GM19455 (cell line): ENCODE data around the gene MT4.

Source experiments
- ATAC-seq: cut with Tn5 transposase; IDR thresholded peaks from one replicate; pipeline ENCODE4 v1.9.1; 2021; ENCODE audit not compliant: unreplicated experiment

The MT4 gene

DNA sequence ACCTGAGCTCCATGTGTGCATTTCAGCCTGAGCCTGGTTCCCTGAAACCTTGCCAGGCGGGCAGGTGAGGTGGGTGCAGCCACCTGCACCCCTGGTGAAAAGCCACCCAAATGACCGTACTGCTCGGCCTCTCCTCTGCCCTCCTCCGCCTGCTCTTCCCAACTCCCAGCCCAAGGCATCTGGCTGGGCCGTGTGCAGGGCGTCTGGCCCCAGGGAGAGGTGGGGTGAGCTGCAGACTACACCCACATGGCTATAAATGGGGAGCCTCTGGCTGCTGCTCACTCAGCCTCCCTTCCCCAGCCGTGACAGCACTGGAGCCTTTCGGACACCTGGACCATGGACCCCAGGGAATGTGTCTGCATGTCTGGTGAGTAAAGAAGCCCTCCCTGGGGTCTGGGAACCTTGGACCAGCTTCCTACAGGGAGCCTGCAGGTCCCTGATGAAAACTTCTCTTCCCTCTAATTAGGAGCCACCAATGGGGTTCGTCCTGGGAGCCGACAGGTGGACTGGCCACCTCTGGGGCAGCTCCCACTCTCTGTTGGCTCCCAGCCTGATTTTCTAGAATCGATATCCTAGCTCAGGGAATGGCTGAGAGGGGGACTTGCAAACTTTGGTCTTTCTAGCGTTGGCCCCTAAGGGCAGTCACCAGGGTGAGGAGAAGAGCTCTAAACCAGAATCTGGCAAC lies at the start of gene MT4:
MT4 (plus strand) TSS at position 281 of the 685 bp plus-strand sequence; CDS start at position 337, 56 bp downstream.
- ATAC-seq: no peak

DNA sequence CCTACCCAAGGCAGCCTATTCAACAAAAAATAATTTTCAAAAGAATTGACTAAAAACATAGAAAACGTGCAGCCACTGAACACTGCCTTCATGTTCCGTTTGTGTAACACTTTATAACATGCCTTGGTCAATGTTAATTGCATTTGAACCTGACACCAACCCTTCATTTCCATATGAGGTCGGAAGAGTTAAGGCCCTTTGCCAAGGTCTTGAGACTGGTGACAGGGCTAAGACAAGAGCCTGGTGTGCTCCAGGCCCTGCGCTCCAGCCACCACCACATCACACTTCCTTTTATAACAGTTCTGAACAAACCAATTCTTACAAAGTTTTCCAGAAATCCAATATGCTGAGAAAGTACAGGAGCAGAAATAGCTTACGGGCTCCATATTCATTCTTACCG lies 49.2 kb upstream of the MT4 start:
- ATAC-seq: no peak

DNA sequence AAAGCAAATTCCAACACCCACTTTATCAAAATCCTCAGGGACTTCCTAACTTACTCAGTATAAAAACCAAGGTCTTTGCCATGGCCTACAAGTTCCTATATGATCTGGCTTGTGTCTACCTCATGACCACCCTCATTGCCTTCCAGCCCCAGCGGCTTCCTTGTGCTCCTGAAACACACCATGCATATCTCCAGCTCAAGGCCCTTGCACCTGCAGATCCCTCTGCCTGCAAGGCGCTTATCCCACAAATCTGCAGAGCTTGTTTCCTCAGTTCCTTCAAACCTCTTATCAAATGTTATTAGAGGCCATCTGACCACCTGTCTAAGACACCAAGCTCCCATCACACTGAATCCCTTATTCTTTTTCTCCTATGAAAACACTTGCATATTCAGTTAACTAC lies 47.7 kb upstream of the MT4 start:
- ATAC-seq: no peak

DNA sequence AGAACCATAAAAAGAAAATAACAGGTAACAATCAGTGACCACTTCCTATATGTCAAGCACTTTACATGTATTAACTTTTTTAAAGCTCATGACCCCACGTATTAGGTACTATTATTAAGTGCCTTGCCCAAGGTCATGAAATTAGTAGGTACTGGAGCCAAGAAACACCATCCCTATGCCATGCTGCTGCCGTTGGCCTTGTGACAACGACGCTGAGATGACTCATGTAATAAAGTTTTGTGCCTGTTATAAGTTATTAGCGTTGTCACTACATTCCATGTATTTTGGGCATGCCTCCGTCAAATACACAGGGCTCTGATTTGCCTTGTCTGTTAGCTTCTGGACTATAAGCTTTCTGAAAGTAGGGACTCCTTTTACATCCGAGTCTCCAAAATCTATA lies 46.4 kb upstream of the MT4 start:
- no peak for ATAC-seq

DNA sequence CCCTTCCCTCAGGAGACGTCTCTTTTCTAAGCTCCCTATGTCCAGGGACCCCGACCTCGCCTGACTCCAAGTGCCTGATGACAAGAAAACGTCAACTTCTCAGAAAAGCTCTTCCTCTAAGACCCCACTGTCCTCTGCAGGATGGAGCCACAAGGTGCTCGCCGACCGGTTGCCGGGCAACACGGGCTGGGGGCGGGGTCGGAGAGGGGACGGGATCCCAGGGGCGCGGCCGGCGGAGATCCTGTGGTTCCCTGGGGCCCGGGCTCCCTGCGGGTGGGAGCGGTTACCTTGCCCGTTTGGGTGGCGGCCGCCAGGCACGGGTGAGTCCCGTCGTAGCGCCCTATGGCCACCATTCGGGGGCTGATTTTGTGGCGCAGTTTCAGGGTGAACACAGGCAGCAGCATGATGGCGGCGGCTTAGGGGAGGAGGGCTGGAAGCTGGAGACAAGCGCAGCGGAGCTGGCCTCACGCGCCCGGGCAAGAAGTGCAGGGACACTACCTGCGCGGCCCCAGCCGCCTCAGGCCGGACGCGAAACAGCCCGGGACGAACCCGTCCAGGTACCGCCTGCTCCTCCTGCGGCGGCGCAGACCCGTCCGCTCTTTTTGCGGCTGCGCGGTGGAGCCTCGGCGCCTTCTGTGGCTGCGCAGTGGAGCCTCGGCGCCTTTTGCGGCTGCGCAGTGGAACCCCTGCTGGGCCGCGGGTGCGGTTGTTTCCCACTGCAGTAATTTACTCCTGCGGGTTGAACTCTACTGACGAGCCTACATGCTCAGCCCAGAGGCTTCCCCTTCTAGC lies 45.2 kb upstream of the MT4 start, which contains the start of gene BBS2:
BBS2 (minus strand) TSS at position 566 of the 792 bp plus-strand sequence; CDS start at position 404, 162 bp downstream.
- peak; percentile 79 for ATAC-seq

DNA sequence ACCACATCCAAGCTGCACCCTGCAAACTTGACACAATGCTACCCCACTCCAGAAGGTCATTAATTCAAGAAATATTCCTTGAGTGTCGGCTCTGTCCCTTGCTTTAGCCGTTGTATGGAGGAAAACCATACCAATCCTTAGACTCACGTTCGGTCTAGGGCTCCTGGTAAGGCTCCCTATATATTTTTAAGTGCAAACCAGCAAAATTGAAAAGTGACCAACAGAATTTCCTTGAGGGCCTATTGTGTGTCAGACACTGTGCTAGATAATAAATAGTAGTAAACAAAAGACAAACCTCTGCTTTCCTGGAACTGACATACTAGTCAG lies 44.7 kb upstream of the MT4 start:
- no peak for ATAC-seq

DNA sequence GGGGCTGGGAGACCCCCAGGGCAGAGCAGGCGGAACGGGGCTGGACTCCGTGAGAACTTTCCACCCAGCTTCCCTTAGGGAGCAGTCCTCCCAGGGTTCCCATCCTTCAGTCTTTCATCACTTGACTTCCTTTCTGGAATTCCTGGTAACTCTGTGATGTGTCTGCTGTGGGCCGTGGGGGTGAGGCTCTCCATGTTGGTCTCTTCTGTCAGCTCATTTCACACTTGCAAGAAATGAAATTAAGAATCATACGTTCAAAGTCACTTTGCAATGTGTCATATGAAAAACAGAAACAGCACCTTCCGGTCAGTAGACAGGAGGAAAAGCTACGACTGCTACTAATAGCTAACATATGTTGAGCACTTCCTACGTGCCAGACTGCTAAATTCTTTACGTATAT lies 39.6 kb upstream of the MT4 start:
- no peak for ATAC-seq

DNA sequence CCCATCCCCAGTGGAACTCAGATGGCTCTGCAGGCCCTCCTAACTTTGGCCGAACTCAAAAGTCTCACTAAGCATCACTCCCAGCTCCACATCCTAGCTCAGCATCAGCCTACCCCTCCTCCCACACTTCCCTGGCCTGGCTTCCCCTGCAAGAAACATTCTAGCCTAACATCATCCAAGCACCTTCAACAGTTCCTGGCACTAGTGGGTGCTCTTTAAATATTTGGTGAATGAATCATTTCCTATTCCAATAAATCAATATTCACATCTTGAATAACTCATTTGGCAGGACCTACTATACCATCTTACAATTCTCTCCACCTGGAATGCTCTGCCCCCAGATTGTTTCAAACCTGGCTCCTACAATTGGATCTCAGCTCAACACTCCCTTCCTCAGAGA lies 34.0 kb upstream of the MT4 start:
- no peak for ATAC-seq

DNA sequence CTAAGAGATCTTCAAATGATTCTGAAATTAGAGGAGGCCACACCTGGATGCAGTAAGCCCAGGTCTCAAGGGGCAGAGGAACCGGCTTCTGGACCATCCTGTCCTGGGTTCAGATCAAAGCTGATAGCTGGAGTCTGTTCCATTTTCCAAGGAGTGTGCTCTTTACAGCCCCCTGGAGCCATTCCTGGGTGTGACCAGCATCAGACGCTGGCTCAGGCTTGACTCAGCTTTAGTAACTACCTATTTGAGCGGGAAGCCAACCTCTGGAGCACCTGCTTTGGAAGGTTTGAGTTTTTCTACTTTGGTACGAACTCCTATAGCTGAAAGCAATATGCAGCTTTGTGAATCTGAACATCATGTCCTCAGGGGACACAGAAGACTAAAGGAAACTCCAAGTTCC lies 32.2 kb upstream of the MT4 start:
- no peak for ATAC-seq

DNA sequence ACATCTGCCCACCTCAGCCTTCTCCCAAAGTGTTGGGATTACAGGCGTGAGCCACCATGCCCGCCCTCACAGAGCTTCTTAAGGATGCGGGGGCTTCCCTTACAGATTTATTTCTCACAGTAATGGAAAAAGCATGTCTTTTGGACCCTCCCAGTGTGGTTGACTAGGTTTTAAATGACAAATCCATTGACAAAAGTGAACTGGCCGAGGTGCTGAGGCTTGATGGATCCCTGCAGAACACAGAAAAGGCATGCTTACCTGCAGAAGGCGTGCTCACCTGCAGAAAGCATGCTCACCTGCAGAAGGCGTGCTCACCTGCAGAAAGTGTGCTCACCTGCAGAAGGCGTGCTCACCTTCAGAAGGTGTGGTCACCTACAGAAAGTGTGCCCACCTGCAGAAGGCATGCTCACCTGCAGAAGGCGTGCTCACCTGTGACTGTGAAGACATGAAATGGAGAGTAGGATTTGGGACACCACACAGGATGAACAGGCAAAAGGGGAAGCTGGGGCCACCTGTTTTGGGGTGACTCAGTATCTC lies 30.0 kb upstream of the MT4 start:
- no peak for ATAC-seq

DNA sequence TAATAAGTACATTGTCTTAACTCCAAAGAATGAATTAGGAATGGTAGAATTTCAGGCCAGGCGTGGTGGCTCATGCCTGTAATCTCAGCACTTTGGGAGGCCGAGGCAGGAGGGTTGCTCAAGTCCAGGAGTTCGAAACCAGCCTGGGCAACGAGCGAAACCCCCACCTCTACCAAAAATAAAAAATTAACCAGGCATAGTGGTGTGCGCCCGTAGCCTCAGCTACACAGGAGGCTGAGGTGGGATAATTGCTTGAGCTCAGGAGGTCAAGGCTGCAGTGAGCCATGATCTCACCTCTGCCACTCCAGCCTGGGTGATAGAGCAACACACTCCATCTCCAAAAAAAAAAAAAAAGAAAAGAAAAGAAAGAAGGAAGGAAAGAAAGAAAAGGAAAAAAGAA lies 26.5 kb upstream of the MT4 start:
- no peak for ATAC-seq

DNA sequence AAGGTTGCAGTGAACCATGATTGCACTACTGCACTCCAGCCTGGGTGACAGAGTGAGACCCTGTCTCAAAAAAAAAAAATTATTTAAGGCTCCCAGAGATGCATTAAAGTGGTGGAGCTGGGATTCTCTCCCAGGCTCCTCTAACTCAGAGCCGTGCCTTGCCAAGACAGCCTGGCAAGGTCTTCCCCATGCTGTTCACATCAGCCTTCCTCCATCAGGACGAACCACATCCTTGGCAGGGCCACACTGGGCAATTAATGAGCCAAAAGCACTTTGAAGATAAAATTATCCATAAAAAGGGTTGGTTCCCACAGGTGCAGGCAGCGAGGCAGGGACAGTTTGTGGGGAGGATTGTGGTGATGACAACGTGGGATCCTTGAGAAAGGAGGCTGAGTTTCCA lies 25.2 kb upstream of the MT4 start:
- ATAC-seq: no peak

DNA sequence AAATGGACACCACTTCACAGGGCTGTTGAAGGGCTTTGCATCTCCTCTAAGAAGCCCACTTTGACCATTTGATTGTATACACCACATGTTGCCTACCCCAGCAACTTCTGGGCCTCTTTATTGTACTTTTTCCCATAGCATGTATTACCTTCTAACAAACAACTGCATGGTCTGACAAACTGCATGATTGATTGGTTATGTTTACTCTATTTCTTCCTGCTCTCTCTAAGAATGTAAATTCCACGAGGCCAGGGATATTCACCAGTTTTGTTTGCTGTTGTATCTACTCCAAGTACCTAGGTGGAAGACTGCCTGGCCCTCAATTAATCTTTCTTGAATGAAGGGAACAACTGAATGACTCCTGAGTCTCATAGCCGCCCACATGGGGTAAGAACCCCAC lies 22.8 kb upstream of the MT4 start:
- ATAC-seq: no peak

DNA sequence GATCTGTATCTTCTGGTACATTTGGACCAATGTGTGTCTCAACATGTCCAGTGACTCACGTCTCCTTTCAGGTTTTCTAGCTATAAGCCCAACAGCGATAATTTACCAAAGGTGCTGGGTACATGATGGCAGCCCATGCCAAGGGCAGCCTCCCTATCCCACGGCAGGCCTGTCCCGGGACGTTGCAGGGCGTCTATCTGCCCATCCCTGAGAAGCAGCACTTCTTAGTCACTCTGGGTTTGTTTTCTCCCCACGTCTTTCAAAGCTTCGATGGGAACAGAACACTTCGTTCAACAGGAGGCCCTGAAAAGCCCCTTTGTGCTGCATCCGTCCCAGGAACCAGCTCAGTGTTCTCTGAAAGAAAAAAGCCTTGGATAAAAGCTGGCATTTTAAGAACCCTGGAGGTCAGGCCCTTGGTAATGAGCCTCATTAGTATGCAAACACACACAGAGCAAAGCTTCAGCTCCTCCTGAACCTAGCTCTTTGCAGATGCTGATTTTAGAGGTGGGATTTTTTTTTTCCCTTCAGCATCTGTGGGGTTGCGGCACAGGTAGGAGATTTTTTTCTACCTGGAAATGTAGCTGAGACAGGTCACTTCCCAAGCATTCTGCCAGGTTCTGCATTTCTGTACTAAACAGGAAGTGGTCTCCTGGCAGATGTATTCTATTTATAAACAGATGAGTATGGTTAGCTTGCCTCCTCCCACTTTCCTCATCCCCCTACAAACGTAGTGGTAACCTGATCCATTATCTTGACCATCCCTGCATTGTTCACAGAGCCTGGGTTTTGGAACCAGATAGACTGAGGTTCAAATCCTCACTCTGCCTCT lies 17.5 kb upstream of the MT4 start:
- ATAC-seq: no peak

DNA sequence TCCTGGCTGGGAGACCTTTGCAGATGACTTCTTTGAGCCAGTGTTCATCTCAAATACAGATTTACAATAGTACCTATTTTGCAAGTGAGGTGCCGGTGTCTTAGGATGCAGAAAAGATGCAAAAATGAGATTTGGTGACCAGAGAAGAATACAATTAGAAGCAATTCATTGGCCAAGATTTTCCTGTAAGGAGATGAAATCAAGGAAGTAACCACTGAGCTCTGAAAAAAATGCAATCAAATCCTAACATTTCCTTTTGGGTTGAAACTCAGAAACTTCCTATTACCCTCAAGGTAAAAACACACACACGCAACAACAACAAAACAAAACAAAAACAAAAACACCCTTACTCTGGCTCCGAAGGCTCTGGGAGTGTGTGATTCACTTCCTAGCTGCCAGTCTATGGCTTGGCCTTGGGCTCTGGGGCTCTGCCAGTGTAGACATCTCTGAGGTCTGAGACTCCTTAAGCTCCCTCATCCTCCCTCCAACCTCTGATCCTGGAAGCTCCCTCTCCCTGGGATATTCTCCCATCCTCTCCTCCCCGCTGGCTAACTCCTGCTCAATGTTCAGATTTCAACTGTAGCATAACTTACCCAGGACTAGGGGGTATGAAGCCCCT lies 16.8 kb upstream of the MT4 start:
- ATAC-seq: no peak

DNA sequence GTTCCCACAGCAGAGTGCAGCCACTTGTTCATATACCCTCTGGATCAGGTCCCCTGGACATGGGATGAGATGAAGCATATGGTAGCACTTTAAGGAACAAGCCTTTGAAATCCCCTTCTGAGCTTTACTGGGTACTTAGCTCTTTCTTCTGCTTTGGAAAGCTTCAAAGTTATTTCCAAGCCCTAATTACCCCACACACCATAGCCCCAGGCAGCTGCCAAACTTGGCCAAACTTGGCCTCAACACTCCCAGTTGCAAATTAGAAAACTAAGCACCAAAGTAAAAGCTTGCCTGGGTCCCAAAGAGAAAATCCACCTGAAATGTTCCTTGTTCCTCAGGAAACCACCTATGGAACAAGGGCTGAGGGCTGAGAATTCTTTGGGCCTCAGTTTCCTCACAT lies 15.7 kb upstream of the MT4 start:
- ATAC-seq: no peak

DNA sequence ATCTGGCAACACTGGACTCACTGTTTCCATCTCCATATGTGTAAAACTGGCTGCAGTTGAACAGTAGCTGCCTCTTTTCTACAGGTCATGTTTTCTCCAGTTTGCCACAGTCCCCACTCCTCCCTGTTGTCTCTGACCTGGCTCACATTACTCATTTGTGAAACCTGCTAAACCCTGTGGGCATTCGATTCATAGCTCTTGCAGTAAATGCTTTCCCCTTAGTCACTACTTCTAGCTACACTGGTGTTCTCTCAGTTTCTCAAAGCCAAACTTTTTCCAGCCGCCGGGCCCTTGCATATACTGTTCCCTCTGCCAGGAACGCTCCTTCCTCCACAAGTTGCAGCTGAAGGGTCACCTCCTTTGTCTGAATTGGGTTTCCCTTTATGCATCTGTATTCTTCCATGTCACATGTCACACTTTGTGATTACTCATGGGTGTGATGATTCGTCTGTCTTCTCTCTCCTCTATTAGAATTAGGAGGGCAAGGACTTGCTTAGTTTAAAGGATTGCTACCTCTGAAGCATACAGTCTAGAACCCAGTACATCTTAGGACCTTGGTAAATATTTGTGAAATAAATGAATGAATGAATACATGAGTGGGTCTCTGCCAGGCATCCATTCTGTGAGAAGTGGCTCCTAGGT lies 15.0 kb upstream of the MT4 start:
- ATAC-seq: no peak

DNA sequence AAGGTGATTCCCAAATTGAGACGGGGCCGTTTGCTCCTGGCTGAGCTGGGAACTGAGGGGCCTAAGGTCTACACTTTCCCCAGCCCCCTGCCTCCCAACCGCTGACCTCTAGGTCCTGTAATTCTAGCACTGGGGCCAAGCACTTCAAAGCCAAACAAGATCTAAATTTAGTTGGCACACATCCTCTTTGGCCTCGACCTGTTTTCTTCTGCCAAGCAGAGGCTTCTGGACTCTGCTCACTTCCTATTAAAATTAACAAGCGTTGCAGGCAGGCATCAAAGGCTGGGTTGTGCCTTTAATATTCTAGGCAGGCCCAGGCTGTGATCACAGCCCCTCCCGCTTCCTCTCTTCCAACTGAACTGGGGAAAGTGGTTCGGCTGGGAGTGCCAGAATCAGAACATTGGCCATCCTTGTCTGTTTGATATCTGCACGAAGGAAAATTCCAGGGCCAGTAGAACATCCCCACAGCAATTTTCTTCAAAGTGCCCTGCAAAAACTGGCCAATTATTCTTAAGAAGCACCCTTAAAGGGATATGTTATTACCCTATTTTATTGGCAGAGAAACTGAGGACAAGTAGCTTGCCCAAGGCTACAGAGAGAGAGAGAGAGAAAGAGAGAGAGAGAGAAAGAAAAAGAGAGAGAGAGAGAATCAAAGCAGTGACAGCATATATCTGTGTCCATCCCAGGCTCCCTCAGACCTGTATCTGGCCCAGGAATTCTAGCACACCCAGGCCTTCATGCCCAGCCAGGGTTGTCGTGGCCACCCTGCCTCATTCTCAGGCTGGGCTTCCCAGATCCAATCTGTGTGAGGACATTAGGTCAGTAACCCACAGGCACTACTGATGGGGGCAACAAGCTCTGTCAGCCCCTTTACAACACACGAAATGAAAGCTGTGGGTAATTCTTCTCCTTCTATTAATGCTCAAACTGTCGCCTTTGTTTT lies 12.8 kb upstream of the MT4 start:
- ATAC-seq: no peak

DNA sequence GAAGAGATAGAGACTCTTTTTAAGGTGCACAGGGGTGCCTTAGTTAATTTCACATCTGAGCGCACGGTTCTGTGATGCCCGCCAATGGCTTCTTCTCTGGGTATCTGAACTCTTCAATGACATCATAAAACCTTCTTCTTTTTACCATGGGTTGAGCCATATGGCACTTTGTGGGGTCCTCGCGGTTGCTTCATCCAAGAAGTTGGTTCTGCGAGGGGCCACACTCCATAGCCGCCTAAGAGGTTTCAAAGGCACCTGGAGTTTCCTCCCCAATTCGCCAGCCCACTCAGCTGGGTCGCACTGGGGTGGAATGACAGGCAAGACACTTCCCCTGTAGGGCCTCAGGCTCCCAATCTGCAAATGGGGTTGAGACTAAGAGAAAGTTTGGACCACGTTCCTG lies 10.4 kb upstream of the MT4 start:
- ATAC-seq: no peak
